Measurements from ENCODE around the gene PRSS50.

- TF ChIP-seq CTCF (IDR thresholded peaks at IDR 0.05) (no peak), POLR2A (IDR thresholded peaks at IDR 0.05) (no peak)
These were observed 3.6 kb downstream of the PRSS50 start for GRCh38 chr3:46713898-46714552.

All from body of pancreas (tissue), 4 donors.